ENCODE results near the gene CCDC184.
"Not testable (repeated sequence)": the region's sequence is repeated elsewhere in the genome, so short reads cannot be mapped to it uniquely, and the experiment has no call there.

Gene CCDC184

GRCh38 chr12:48183091-48183875, at the start of gene CCDC184:
TSS of gene CCDC184 (plus strand) at chr12:48183644. CDS start at chr12:48184123, 479 bp downstream.
- peak; percentile 62 for DNase-seq

GRCh38 chr12:48135027-48135426, 48.4 kb upstream of the CCDC184 start:
- DNase-seq, result no peak

GRCh38 chr12:48142818-48143674, 40.4 kb upstream of the CCDC184 start:
- no peak for DNase-seq

GRCh38 chr12:48143898-48144297, 39.5 kb upstream of the CCDC184 start:
- no peak for DNase-seq

GRCh38 chr12:48145981-48146380, 37.5 kb upstream of the CCDC184 start:
- no peak for DNase-seq

GRCh38 chr12:48151103-48151771, 32.2 kb upstream of the CCDC184 start:
- DNase-seq, result no peak

- DNase-seq, result not testable (repeated sequence)
Observed at GRCh38 chr12:48155786-48156185, 27.7 kb upstream of the CCDC184 start.

GRCh38 chr12:48156652-48157017, 26.8 kb upstream of the CCDC184 start:
- no peak for DNase-seq

GRCh38 chr12:48157018-48157888, 26.2 kb upstream of the CCDC184 start, which contains the start of gene ASB8:
TSS of gene ASB8 (minus strand) at chr12:48157515. CDS start at chr12:48153496, 4,019 bp downstream.
- peak; percentile 99 for DNase-seq

GRCh38 chr12:48157889-48158370, 25.5 kb upstream of the CCDC184 start:
- no peak for DNase-seq

- no peak for DNase-seq
Observed at GRCh38 chr12:48160046-48160445, 23.4 kb upstream of the CCDC184 start.

- no peak for DNase-seq
Observed at GRCh38 chr12:48160807-48161206, 22.6 kb upstream of the CCDC184 start.

- DNase-seq, result no peak
Observed at GRCh38 chr12:48163150-48163747, 20.2 kb upstream of the CCDC184 start.

- DNase-seq, result no peak
Observed at GRCh38 chr12:48164451-48164850, 19.0 kb upstream of the CCDC184 start.

GRCh38 chr12:48165089-48165981, 18.1 kb upstream of the CCDC184 start:
- DNase-seq, result peak; percentile 41

GRCh38 chr12:48169011-48169410, 14.4 kb upstream of the CCDC184 start:
- no peak for DNase-seq

GRCh38 chr12:48175613-48176416, 7.6 kb upstream of the CCDC184 start:
- DNase-seq, result no peak

- DNase-seq, result no peak
Observed at GRCh38 chr12:48176417-48176751, 7.1 kb upstream of the CCDC184 start.

GRCh38 chr12:48177982-48178381, 5.5 kb upstream of the CCDC184 start:
- no peak for DNase-seq

GRCh38 chr12:48179466-48179865, 4.0 kb upstream of the CCDC184 start:
- DNase-seq, result no peak

Measured in activated CD4-positive, alpha-beta T cell treated with anti-CD3 and anti-CD28 coated beads, Interleukin-2, amount 50 U/mL, for 1 hour (primary cell).